H1 (cell line): ENCODE data around the gene RXRA. TPM values are rescaled to one million over a fixed set of nuclear protein-coding genes. Genes with fewer than 3 reads are reported as not detected.

Experiments
- CTCF ChIA-PET: fragments of 300-600 bp; sonication (Branson Sonifier 250); formaldehyde crosslinking; loops from one replicate; lab custom pipeline; 2021; ENCODE audit not compliant: partially characterized antibody; lab: Charles Lee
- POLR2A ChIA-PET: fragments of 300-600 bp; sonication (Branson Sonifier 250); formaldehyde crosslinking; loops from one replicate; lab custom pipeline; 2021; ENCODE audit warnings: inconsistent platforms; ENCODE audit not compliant: partially characterized antibody; lab: Charles Lee
- DNase-seq, 2 experiments: peaks; one replicate each; pipeline versions ENCODE4 v3.0.0 to v3.0.0-alpha.2; 2010 to 2022; ENCODE audit warnings: low spot score in 2 of 2, low read depth in 1 of 2, mixed read lengths in 1 of 2
- FAIRE-seq: peaks from 2 replicates; lab custom pipeline; 2011; peaks lifted over from hg19 to GRCh38; lab: Jason Lieb, UNC
- H2AFZ ChIP-seq: 2 replicates; pipeline ENCODE4 v1.8.1; 2012; ENCODE audit warnings: low read length, inconsistent platforms
- H2AK5ac ChIP-seq: 2 replicates; pipeline ENCODE4 v1.6.1; 2013; ENCODE audit warnings: low read depth, low read length
- H2BK120ac ChIP-seq: replicated peaks from 2 replicates; pipeline ENCODE3; 2013; ENCODE audit warnings: low read depth, low read length, inconsistent platforms
- H2BK12ac ChIP-seq: 2 replicates; pipeline ENCODE4 v1.6.1; 2013; ENCODE audit warnings: low read depth, low read length
- H2BK15ac ChIP-seq: 2 replicates; pipeline ENCODE4 v1.6.1; 2013; ENCODE audit warnings: low read length
- H2BK20ac ChIP-seq: 2 replicates; pipeline ENCODE4 v1.6.1; 2013; ENCODE audit warnings: low read length
- H2BK5ac ChIP-seq: 2 replicates; pipeline ENCODE4 v1.6.1; 2013; ENCODE audit warnings: low read depth, low read length
- H3K14ac ChIP-seq: 2 replicates; pipeline ENCODE4 v1.6.1; 2013; ENCODE audit warnings: inconsistent platforms; ENCODE audit not compliant: insufficient read length
- H3K18ac ChIP-seq: 2 replicates; pipeline ENCODE4 v1.6.1; 2013; ENCODE audit warnings: low read length; ENCODE audit errors: extremely low read depth
- H3K23ac ChIP-seq: 2 replicates; pipeline ENCODE4 v1.6.1; 2013; ENCODE audit warnings: inconsistent platforms; ENCODE audit not compliant: insufficient read length
- H3K23me2 ChIP-seq: 2 replicates; pipeline ENCODE4 v1.6.1; 2013; ENCODE audit warnings: low read depth, low read length
- H3K27ac ChIP-seq: 2 replicates; pipeline ENCODE4 v1.6.1; 2011; ENCODE audit warnings: low read depth, low read length, inconsistent platforms
- H3K27me3 ChIP-seq, 4 experiments: replicated peaks in 1 of 4; 1 replicate in 1 of 4; 2 replicates in 3 of 4; pipeline versions ENCODE4 v1.6.1 to v1.8.1; 2011 to 2013; ENCODE audit warnings: low read length in 3 of 4, mild to moderate bottlenecking in 3 of 4, inconsistent platforms in 2 of 4, mixed read lengths in 2 of 4, moderate library complexity in 1 of 4; ENCODE audit not compliant: control insufficient read depth in 3 of 4, insufficient read depth in 3 of 4; ENCODE audit errors: extremely low read depth in 1 of 4
- H3K36me3 ChIP-seq, 4 experiments: 2 replicates each; pipeline versions ENCODE4 v1.6.1 to v1.8.1; 2011 to 2013; ENCODE audit warnings: mild to moderate bottlenecking in 4 of 4, low read length in 3 of 4, moderate library complexity in 2 of 4, control low read depth in 1 of 4, inconsistent platforms in 1 of 4; ENCODE audit not compliant: insufficient read depth in 4 of 4, control insufficient read depth in 2 of 4
- H3K4ac ChIP-seq: replicated peaks from 2 replicates; pipeline ENCODE3; 2013; ENCODE audit warnings: low read length, low read depth, mixed read lengths, inconsistent platforms; ENCODE audit not compliant: insufficient read length
- H3K4me1 ChIP-seq, 4 experiments: replicated peaks in 1 of 4; 1 replicate in 1 of 4; 2 replicates in 3 of 4; pipeline versions ENCODE4 v1.6.1 to v1.8.1; 2011 to 2013; ENCODE audit warnings: low read length in 3 of 4, inconsistent platforms in 2 of 4, mixed read lengths in 1 of 4; ENCODE audit not compliant: insufficient read depth in 4 of 4, control insufficient read depth in 3 of 4
- H3K4me2 ChIP-seq, 2 experiments: 2 replicates each; pipeline versions ENCODE4 v1.6.1 to v1.8.1; 2011 to 2013; ENCODE audit warnings: low read depth in 2 of 2, low read length in 2 of 2, control low read depth in 1 of 2, inconsistent platforms in 1 of 2, mild to moderate bottlenecking in 1 of 2; ENCODE audit not compliant: insufficient read depth in 1 of 2
- H3K4me3 ChIP-seq, 4 experiments: fragments of 200-600, 300-600 bp in 1 of 4; sonication (generic), shearing (Covaris generic), sonication (Bioruptor Twin) in 1 of 4; 2 replicates each; pipeline versions ENCODE4 v1.5.1 to v1.8.1; 2011 to 2016; ENCODE audit warnings: low read length in 4 of 4, low read depth in 3 of 4, control low read depth in 2 of 4, inconsistent platforms in 2 of 4, mild to moderate bottlenecking in 2 of 4, mixed read lengths in 1 of 4, moderate library complexity in 1 of 4; ENCODE audit not compliant: insufficient read depth in 2 of 4; ENCODE audit errors: extremely low read depth in 1 of 4
- H3K56ac ChIP-seq: replicated peaks from 2 replicates; pipeline ENCODE3; 2013; ENCODE audit warnings: low read depth, mild to moderate bottlenecking, mixed read lengths, low read length, inconsistent platforms; ENCODE audit not compliant: insufficient read length
- H3K79me1 ChIP-seq: 2 replicates; pipeline ENCODE4 v1.6.1; 2013; ENCODE audit warnings: low read depth, low read length, control low read depth
- H3K79me2 ChIP-seq, 2 experiments: 2 replicates each; pipeline versions ENCODE4 v1.6.1 to v1.8.1; 2012 to 2013; ENCODE audit warnings: low read length in 2 of 2, mild to moderate bottlenecking in 2 of 2, inconsistent platforms in 1 of 2; ENCODE audit not compliant: insufficient read depth in 2 of 2, control insufficient read depth in 1 of 2
- H3K9ac ChIP-seq, 4 experiments: replicated peaks in 1 of 4; 1 replicate in 1 of 4; 2 replicates in 3 of 4; pipeline versions ENCODE4 v1.6.1 to v1.8.1; 2011 to 2013; ENCODE audit warnings: low read depth in 3 of 4, low read length in 3 of 4, control low read depth in 2 of 4, mild to moderate bottlenecking in 2 of 4, moderate library complexity in 2 of 4, inconsistent platforms in 1 of 4; ENCODE audit errors: extremely low read depth in 1 of 4
- H3K9me3 ChIP-seq, 2 experiments: 2 replicates each; pipeline versions ENCODE4 v1.6.1 to v1.8.1; 2012 to 2013; ENCODE audit warnings: mild to moderate bottlenecking in 2 of 2, moderate library complexity in 2 of 2, control low read depth in 1 of 2, inconsistent platforms in 1 of 2, low read depth in 1 of 2, low read length in 1 of 2, mixed read lengths in 1 of 2; ENCODE audit not compliant: insufficient read depth in 2 of 2
- H4K20me1 ChIP-seq, 2 experiments: replicated peaks in 1 of 2; 2 replicates each; pipeline versions ENCODE3 to v1.8.1; 2011 to 2013; ENCODE audit warnings: inconsistent platforms in 2 of 2, low read length in 2 of 2, mild to moderate bottlenecking in 1 of 2; ENCODE audit not compliant: insufficient read depth in 2 of 2, control insufficient read depth in 1 of 2
- H4K5ac ChIP-seq: 2 replicates; pipeline ENCODE4 v1.6.1; 2013; ENCODE audit warnings: low read length, low read depth, mixed read lengths, inconsistent platforms; ENCODE audit not compliant: insufficient read length
- H4K8ac ChIP-seq: 2 replicates; pipeline ENCODE4 v1.8.0; 2013; ENCODE audit warnings: mild to moderate bottlenecking, moderate library complexity, low read length, inconsistent platforms; ENCODE audit not compliant: insufficient read depth; ENCODE audit errors: extremely low read depth
- H4K91ac ChIP-seq: replicated peaks from 2 replicates; pipeline ENCODE3; 2013; ENCODE audit warnings: low read length, mixed read lengths, inconsistent platforms; ENCODE audit not compliant: insufficient read length
- BCL11A ChIP-seq, 2 experiments: IDR thresholded peaks; one replicate each; pipeline ENCODE4 v1.6.1; 2011; ENCODE audit warnings: low read depth in 2 of 2, low read length in 2 of 2, mild to moderate bottlenecking in 2 of 2
- CHD1 ChIP-seq: IDR thresholded peaks from 2 replicates; pipeline ENCODE4 v1.6.1; 2012; ENCODE audit warnings: low read depth, low read length, improper control_type of control experiment
- CTCF ChIP-seq, 3 experiments: IDR thresholded peaks; 1 replicate in 2 of 3; 2 replicates in 1 of 3; pipeline versions ENCODE4 v1.5.1 to v1.6.1; 2011; ENCODE audit warnings: low read length in 3 of 3, mild to moderate bottlenecking in 3 of 3, inconsistent platforms in 2 of 3, low read depth in 1 of 3, moderate library complexity in 1 of 3; ENCODE audit not compliant: insufficient read depth in 1 of 3; ENCODE audit errors: control extremely low read depth in 1 of 3
- E2F6 ChIP-seq: IDR thresholded peaks from 2 replicates; pipeline ENCODE4 v1.6.1; 2012; ENCODE audit warnings: inconsistent platforms
- GABPA ChIP-seq: IDR thresholded peaks from 2 replicates; pipeline ENCODE4 v1.6.1; 2011; ENCODE audit warnings: mild to moderate bottlenecking, low read length, moderate library complexity, borderline replicate concordance; ENCODE audit not compliant: insufficient read depth
- NRF1 ChIP-seq: IDR thresholded peaks from 2 replicates; pipeline ENCODE4 v1.6.1; 2011; ENCODE audit warnings: mild to moderate bottlenecking, low read depth, low read length, improper control_type of control experiment
- SAP30 ChIP-seq: fragments of 300-600 bp; sonication (generic); IDR thresholded peaks from 2 replicates; pipeline ENCODE4 v1.7.1; 2012; ENCODE audit warnings: low read length, moderate library complexity, mild to moderate bottlenecking, inconsistent platforms; ENCODE audit not compliant: insufficient read depth, insufficient replicate concordance
- SIN3A ChIP-seq, 2 experiments: IDR thresholded peaks in 1 of 2; conservative IDR thresholded peaks in 1 of 2; 2 replicates each; pipeline ENCODE4 v1.6.1; 2011 to 2012; ENCODE audit warnings: low read length in 2 of 2, improper control_type of control experiment in 1 of 2, low read depth in 1 of 2, mild to moderate bottlenecking in 1 of 2
- SRF ChIP-seq: IDR thresholded peaks from 2 replicates; pipeline ENCODE4 v1.6.1; 2011; ENCODE audit warnings: mild to moderate bottlenecking, low read depth, low read length, moderate library complexity
- TBP ChIP-seq: IDR thresholded peaks from 2 replicates; pipeline ENCODE4 v1.6.1; 2011; ENCODE audit warnings: low read depth, low read length, improper control_type of control experiment
- WGBS, 2 experiments: shearing (Covaris generic) in 1 of 2; methylation state at CpG; one replicate each; pipeline versions ENCODE4 v1.1.6 to v1.1.7; 2013 to 2015; ENCODE audit warnings: low lambda C conversion rate in 2 of 2, mixed read lengths in 2 of 2, inconsistent platforms in 1 of 2, low coverage in 1 of 2, missing lambda C conversion rate in 1 of 2; ENCODE audit not compliant: insufficient replicate concordance in 2 of 2, insufficient coverage in 1 of 2, insufficient read length in 1 of 2; ENCODE audit errors: extremely low coverage in 1 of 2, missing lambda C conversion rate in 1 of 2; 5-methylcytosine and 5-hydroxymethylcytosine counted together
- polyA plus RNA-seq, 7 experiments: library from polyadenylated mRNA; depleted of rRNA in 3 of 7; stranded (reverse) in 5 of 7; unstranded in 2 of 7; fragments of >200 nt in 5 of 7; fragments of 200-250 nt in 2 of 7; gene quantifications; 1 replicate in 5 of 7; 2 replicates in 1 of 7; 4 replicates in 1 of 7; pipeline versions ENCODE4 v1.2.1 to v1.2.3, GENCODE V29; 2011 to 2013; ENCODE audit warnings: missing spikeins in 2 of 7, mixed read lengths in 2 of 7
- total RNA-seq: library from RNA; stranded (reverse); fragmentation: NEBNext Ultra II Directional; extraction: Animal tissue kit (Norgen Biotek cat#: 25700); gene quantifications from 2 replicates; pipeline ENCODE4 v1.2.1, GENCODE V29; 2021

RXRA gene
- total and polyA plus RNA-seq, 2 of the 8 experiments (the other 6 are each of a cell fraction or from before 2014, with no cell fraction given), result 9.8 to 29.4 TPM

GRCh38 chr9:134381272-134381661 lies 55.0 kb downstream of the RXRA start:
- 90% methylated on average over 5 of the region's 7 CpGs; no CpG with 5 or more reads in 1 of the 2 experiments for WGBS, 2 experiments
- POLR2A ChIA-PET, result interaction anchor here (0.8 kb wide), 2 partner anchors 56 to 161 kb away, joined by 3 read pairs; no protein-coding TSS in a partner anchor
- TF ChIP-seq SRF (no peak), E2F6 (no peak), CHD1 (no peak), GABPA (no peak), BCL11A (IDR thresholded peaks at IDR 0.05; ENCODE audit: low read depth in 2 of 2, low read length in 2 of 2) (no peak), NRF1 (no peak), CTCF (IDR thresholded peaks at IDR 0.05; ENCODE audit: control extremely low read depth in 1 of 3, insufficient read depth in 1 of 3, low read depth in 1 of 3, low read length in 3 of 3) (no peak), SIN3A (conservative IDR thresholded peaks at IDR 0.05 in 1 of 2, IDR thresholded peaks at IDR 0.05 in 1 of 2; ENCODE audit: low read depth in 1 of 2, low read length in 2 of 2) (no peak), SAP30 (no peak), TBP (no peak)

More at GRCh38 chr9:134381272-134381661, 55.0 kb downstream of the RXRA start:
- Histone ChIP-seq H2BK15ac (no peak overlapping the region), H3K79me1 (peaks cover 27% of the 10 kb centered on the region), H3K9me3 (no peaks in the 10 kb centered on the region), H4K91ac (no peak overlapping the region), H4K8ac (peak overlapping the region; percentile 43), H3K23me2 (no peaks in the 10 kb centered on the region), H3K27me3 (no peaks in the 10 kb centered on the region), H3K23ac (no peak overlapping the region), H3K4me3 (no peak overlapping the region), H2BK5ac (no peak overlapping the region), H3K9ac (no peak overlapping the region), H2BK120ac (no peak overlapping the region), H4K5ac (no peak overlapping the region), H4K20me1 (peaks cover 14 to 31% of the 10 kb centered on the region in 2 experiments), H3K36me3 (no peaks in the 10 kb centered on the region), H3K4me1 (peaks cover 0 to 10% (median 4%) of the 10 kb centered on the region in 4 experiments; a peak in 5 of 7 replicates), H3K27ac (no peak overlapping the region), H3K4me2 (no peak overlapping the region), H3K14ac (no peak overlapping the region), H3K79me2 (peaks cover 0 to 27% of the 10 kb centered on the region in 2 experiments; a peak in 2 of 4 replicates), H3K4ac (no peak overlapping the region), H2BK20ac (no peak overlapping the region), H2BK12ac (no peak overlapping the region), H2AK5ac (no peak overlapping the region), H3K18ac (no peak overlapping the region), H2AFZ (no peak overlapping the region), H3K56ac (no peak overlapping the region)
- CTCF ChIA-PET, result interaction anchor here (1.0 to 2.8 kb wide), 7 partner anchors 8 to 206 kb away, joined by 3 to 8 read pairs (median 3); no protein-coding TSS in a partner anchor
- no peak for FAIRE-seq
- no peak for DNase-seq
